Purkinje cell (primary cell): ENCODE measurements around the gene DEF6. TPM values are rescaled to one million over a fixed set of nuclear protein-coding genes. Genes with fewer than 3 reads are reported as not detected.

Experiments
- polyA plus RNA-seq: library from polyadenylated mRNA; unstranded; fragments of >200 nt; fragmentation: Nextera tagmentation; gene quantifications from 2 replicates; pipeline ENCODE4 v1.2.1, GENCODE V29; 2014

The DEF6 gene, protein sequence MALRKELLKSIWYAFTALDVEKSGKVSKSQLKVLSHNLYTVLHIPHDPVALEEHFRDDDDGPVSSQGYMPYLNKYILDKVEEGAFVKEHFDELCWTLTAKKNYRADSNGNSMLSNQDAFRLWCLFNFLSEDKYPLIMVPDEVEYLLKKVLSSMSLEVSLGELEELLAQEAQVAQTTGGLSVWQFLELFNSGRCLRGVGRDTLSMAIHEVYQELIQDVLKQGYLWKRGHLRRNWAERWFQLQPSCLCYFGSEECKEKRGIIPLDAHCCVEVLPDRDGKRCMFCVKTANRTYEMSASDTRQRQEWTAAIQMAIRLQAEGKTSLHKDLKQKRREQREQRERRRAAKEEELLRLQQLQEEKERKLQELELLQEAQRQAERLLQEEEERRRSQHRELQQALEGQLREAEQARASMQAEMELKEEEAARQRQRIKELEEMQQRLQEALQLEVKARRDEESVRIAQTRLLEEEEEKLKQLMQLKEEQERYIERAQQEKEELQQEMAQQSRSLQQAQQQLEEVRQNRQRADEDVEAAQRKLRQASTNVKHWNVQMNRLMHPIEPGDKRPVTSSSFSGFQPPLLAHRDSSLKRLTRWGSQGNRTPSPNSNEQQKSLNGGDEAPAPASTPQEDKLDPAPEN
- 0.66 and 2.3 TPM in 2 replicates for polyA plus RNA-seq

DNA sequence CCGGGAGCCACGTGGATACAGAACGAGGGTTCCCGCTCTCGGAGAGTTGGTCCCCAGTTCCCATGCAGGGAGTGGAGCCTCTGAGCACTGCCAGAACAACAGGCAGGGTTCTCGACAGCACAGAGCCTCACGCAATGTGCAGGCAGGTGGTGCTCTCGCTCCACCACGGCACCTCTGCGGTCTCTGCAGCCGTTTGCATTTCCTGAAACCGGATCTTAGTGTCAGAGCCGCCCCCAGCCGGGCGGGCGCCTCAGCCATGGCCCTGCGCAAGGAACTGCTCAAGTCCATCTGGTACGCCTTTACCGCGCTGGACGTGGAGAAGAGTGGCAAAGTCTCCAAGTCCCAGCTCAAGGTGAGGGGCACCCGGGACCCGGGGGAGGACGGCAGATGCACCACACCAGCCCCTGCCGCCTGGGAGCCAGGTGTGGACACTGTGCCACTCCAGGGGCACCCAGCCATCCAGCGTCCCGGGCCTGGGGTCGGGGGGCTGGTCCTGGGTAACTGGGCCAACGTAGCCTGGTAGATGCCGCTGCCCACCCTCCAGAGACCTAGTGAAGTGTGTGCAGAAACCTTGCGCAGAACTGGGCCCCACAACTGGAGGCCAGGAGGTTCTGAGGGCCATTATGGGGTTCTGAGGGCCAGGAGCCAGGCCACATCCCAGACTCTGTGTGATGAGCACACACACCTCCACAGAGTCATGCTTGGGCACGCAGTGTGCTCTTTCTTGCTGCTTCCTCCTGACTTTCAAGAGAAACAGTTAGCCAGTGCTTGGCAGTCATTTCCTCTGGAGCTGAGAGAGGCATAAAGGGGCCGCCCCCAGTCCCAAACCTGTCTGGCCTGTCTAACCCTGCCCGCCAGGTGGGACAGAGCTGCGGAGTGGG is at the start of gene DEF6:
Gene DEF6, plus strand, starts transcription at position 218 of the 881 bp plus-strand sequence. Its CDS starts 39 bp downstream, at position 257.

DNA sequence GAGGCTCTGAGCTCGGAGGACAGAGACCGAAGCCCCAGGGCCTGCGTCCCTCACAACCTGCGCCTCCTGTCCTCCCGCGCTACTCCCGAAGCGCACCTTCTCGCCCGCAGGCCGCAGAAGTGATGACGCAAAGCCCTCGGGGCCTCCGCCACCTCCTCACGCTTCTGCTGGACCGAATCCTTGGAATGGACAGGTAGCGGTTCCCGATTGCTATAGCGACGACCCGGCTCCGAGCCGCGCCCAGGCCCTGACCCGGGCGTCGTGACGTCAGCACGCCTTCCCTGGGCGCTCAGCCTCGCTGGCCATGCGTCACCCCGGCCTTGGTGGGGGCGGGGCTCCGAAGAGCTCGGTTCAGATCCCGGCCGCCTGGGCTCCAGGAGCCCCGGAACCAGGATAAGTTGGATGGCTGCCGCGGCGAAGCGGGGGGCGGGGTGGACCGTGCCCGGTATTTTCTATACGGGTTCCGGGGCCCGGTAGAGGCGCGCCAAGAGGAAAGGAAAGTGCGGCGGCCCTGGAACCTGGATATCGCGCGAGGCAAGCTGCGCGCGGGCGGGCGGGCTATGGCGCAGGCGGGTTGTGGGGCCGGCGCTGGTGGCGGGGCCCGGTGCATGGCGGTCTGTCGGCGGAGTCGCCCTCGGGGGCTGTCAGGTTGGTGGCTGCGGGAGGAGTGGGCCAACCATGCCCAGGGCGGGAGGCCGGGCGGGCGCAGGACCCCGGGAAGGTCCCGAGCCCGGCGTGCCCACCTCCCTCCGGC is 38.2 kb upstream of the DEF6 start, which contains the start of gene ZNF76:
Gene ZNF76, plus strand, starts transcription at position 542 of the 754 bp plus-strand sequence. CDS start 21,417 bp downstream, outside the sequence.

DNA sequence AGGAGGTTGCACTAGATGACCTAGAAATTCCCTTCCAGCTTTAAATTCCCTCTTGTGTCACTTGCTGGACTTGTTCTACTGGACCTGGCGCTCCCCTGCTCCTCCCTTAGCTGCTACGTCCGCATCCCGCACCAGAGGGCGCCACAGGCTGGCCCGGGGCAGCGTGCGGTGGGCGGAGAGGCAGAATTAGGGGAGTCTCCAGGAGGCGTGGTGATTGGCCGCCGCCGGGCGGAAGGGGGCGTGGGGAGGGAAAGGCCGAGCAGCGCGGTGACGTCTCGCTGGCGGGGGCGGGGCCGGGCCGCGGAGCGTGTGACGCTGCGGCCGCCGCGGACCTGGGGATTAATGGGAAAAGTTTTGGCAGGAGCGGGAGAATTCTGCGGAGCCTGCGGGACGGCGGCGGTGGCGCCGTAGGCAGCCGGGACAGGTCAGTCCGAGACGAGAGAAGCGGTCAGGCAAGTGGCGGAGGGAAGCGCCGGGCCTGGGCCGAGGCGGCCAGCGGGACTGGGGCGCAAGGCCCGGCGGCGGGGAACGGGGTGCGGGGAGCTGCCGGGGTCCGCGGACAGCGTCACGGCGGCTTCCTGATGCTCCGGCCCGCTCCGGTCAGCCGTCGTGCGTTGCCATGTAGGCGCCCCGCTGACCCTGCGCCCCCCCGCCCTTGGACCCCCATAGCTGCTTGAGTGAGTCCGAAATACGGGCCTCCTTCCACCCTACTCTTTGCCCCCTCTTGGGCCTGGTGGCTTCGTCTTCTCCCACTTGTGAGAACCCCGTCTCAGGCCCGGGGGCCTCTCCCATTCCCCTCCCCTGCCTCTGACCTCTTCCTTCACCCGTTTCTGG is 44.9 kb downstream of the DEF6 start, which contains the start of gene PPARD:
Gene PPARD, plus strand, starts transcription at position 301 of the 834 bp plus-strand sequence. CDS start 68,530 bp downstream, outside the sequence.

Other genes with a start within 250 kb of the DEF6 start
- 0.94 TPM in 1 of 2 replicates, not detected in the other for gene TCP11, start 156.5 kb upstream of the DEF6 start, polyA plus RNA-seq
- gene SCUBE3, start 83.9 kb upstream of the DEF6 start, polyA plus RNA-seq: 1.6 and 2.1 TPM in 2 replicates
- gene ZNF76, start 38.1 kb upstream of the DEF6 start, polyA plus RNA-seq: 2.1 and 3.1 TPM in 2 replicates
- 0.11 and 0.28 TPM in 2 replicates for gene PPARD, start 44.7 kb downstream of the DEF6 start, polyA plus RNA-seq
- gene FANCE, start 154.5 kb downstream of the DEF6 start, polyA plus RNA-seq: not detected in 2 replicates
- gene RPL10A, start 170.6 kb downstream of the DEF6 start, polyA plus RNA-seq: 445 and 454 TPM in 2 replicates
- gene TEAD3, start 199.3 kb downstream of the DEF6 start, polyA plus RNA-seq: 0.19 and 0.31 TPM in 2 replicates
- not detected in 2 replicates for gene TULP1, start 215.1 kb downstream of the DEF6 start, polyA plus RNA-seq